Thyroid gland (tissue), 4 donors: ENCODE measurements around the gene ZRANB2. TPM values are rescaled to one million over a fixed set of nuclear protein-coding genes. Genes with fewer than 3 reads are reported as not detected.

ENCODE experiments used
- DNase-seq, 2 donors: peaks; one replicate each; pipeline ENCODE4 v3.0.0-alpha.2; 2019
- H3K27ac ChIP-seq, 3 donors: fragments of 200-600 bp; sonication (generic); 1 replicate in 2 of 3; 2 replicates in 1 of 3; pipeline ENCODE4 v1.5.1; 2016 to 2019; ENCODE audit warnings: mild to moderate bottlenecking in 1 of 3, moderate library complexity in 1 of 3
- H3K27me3 ChIP-seq: fragments of 200-600 bp; sonication (generic); one replicate; pipeline ENCODE4 v1.5.1; 2019
- H3K36me3 ChIP-seq, 2 donors: fragments of 200-600 bp; sonication (generic); one replicate each; pipeline ENCODE4 v1.5.1; 2016 to 2019
- H3K4me1 ChIP-seq, 2 donors: fragments of 200-600 bp; sonication (generic); one replicate each; pipeline ENCODE4 v1.5.1; 2017 to 2019
- H3K4me3 ChIP-seq, 3 donors: fragments of 200-600 bp; sonication (generic); replicated peaks in 1 of 3; 1 replicate in 2 of 3; 2 replicates in 1 of 3; pipeline ENCODE4 v1.5.1; 2016; ENCODE audit warnings: mild to moderate bottlenecking in 1 of 3
- H3K9me3 ChIP-seq: fragments of 200-600 bp; sonication (generic); one replicate; pipeline ENCODE4 v1.5.1; 2017
- CTCF ChIP-seq, 6 experiments: fragments of 200-600 bp in 3 of 6; fragments of 450-650 bp in 3 of 6; sonication (generic) in 3 of 6; IDR thresholded peaks; one replicate each; pipeline ENCODE4 v1.5.1; 2016 to 2019; ENCODE audit warnings: antibody characterized with exemption in 6 of 6, mild to moderate bottlenecking in 2 of 6, inconsistent platforms in 1 of 6, moderate library complexity in 1 of 6
- POLR2A ChIP-seq, 2 donors: fragments of 450-650 bp; IDR thresholded peaks; one replicate each; pipeline ENCODE4 v1.6.1; 2017; ENCODE audit warnings: antibody characterized with exemption in 2 of 2, mild to moderate bottlenecking in 2 of 2, moderate library complexity in 1 of 2
- WGBS, 2 donors: methylation state at CpG; one replicate each; pipeline ENCODE4 v1.1.5; 2017; 5-methylcytosine and 5-hydroxymethylcytosine counted together
- intact Hi-C: fragments of 100-400 bp; cut with DNase I; formaldehyde crosslinking; loops from one replicate; pipeline ENCODE4 v1.15.1; 2023
- total RNA-seq, 4 donors: library from RNA; depleted of rRNA; stranded (reverse); fragments of >200 nt; gene quantifications; one replicate each; pipeline ENCODE4 v1.2.3, GENCODE V29; 2016

Gene ZRANB2
- total RNA-seq, 4 donors from 2014 or later: 67.3 to 125 (median 93.7) TPM

DNA sequence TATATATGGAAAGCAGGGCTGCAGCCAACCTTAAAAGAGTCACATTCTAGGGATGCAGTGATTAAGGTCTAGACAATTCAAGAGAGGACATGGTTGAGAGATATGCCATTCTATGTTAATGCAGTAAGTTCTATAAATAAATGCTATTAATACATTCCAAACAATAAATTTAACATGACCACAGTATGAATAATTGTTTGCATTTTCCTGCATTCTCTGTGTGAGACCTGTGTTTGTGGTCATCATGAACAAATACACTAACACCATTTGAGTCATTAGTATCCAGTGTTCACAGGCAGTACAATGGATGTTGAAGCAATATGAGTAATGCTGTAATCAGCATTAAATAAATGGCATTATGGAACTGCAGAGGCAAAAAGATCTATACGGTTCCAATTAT is 5.5 kb upstream of the ZRANB2 start:
- TF ChIP-seq POLR2A (IDR thresholded peaks at IDR 0.05) (no peak), CTCF (IDR thresholded peaks at IDR 0.05) (no peak)
- Histone ChIP-seq H3K4me1 (peaks cover 5 to 7% of the 10 kb centered on the region in 2 donors), H3K9me3 (no peaks in the 10 kb centered on the region), H3K36me3 (no peaks in the 10 kb centered on the region), H3K27ac (no peak overlapping the region), H3K4me3 (no peak overlapping the region), H3K27me3 (no peaks in the 10 kb centered on the region)
- no peak for DNase-seq
- 86 to 93% methylated on average over 1 of the region's 1 CpG for WGBS, 2 donors
- intact Hi-C loops: loop anchor here (10.0 kb wide), 1 partner anchor 862 kb away; the partner anchor contains the start of gene SRSF11

DNA sequence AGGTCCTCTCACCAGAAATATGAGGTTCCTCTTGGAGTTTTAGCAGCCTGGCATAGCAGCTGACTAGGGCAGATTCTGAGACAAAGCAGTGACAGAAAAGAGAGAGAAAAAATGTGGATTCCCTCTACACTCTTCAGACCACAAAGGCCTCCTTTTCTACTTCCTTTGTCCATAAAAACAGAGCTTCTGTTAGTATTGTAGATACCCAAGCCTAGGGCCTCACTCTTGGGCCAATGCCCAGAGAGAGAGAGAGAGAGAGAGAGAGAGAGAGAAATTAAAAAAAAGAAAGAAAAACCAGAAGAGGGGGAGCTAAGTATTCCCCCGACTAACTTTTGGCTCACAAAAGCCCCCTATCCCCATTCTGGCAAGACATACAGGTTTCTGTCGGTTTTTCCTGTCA is 2.4 kb upstream of the ZRANB2 start:
- H3K4me3 ChIP-seq: no peak overlapping the region
- peaks cover 19 to 23% of the 10 kb centered on the region in 2 donors for H3K4me1 ChIP-seq
- H3K27ac ChIP-seq: no peak overlapping the region
- 63 to 64% methylated on average over 2 of the region's 2 CpGs for WGBS, 2 donors
- no peaks in the 10 kb centered on the region for H3K9me3 ChIP-seq
- DNase-seq: no peak
- H3K36me3 ChIP-seq: no peaks in the 10 kb centered on the region
- H3K27me3 ChIP-seq: no peaks in the 10 kb centered on the region
- intact Hi-C loops: loop anchor here (10.0 kb wide), 1 partner anchor 858 kb away; the partner anchor contains the start of gene SRSF11
- TF ChIP-seq CTCF (IDR thresholded peaks at IDR 0.05) (no peak), POLR2A (IDR thresholded peaks at IDR 0.05) (no peak)

GRCh38 chr1:71081697-71082080 is 854 bp upstream of the ZRANB2 start:
- intact Hi-C loops: loop anchor here (10.0 kb wide), 1 partner anchor 857 kb away; the partner anchor contains the start of gene SRSF11
- Histone ChIP-seq H3K36me3 (peaks cover 0 to 10% of the 10 kb centered on the region in 2 donors), H3K4me3 (peak overlapping the region in 2 of 3 donors; percentile 8 to 83), H3K27me3 (no peaks in the 10 kb centered on the region), H3K27ac (no peak overlapping the region), H3K4me1 (peaks cover 19 to 23% of the 10 kb centered on the region in 2 donors), H3K9me3 (no peaks in the 10 kb centered on the region)
- WGBS, 2 donors: 77 to 81% methylated on average over 7 of the region's 7 CpGs
- no peak for TF ChIP-seq CTCF (IDR thresholded peaks at IDR 0.05)
- peak; percentile 2 to 25 for DNase-seq

DNA sequence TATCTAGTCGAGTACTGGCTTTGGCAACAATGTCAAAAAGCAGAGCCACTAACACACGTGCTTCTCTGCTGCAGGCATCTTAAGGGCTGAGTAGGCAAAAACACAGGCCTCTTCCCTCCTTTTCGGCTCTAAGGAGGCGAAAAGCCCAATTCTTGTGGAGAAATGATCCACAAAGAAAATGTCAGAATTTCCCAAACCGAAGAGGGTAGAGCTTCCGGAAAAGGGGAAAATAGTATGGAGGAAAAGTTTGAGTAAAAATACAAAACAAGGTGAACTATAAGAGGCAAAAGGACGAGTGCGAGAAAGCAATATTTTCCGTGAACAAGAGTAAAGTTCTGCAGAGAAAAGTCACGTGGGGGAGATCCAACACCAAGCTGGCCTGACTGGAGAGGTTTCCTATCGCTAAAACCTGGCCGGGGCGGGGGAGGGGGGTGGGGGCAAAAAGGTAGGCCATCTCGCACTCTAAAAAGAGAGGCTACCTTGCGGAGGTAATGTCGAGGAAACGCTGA is 551 bp downstream of the ZRANB2 start:
- DNase-seq: peak; percentile 6 to 10
- Histone ChIP-seq H3K27ac (peak overlapping the region; percentile 86 to 92 (median 90)), H3K36me3 (peaks cover 12 to 24% of the 10 kb centered on the region in 2 donors), H3K9me3 (no peaks in the 10 kb centered on the region), H3K27me3 (no peaks in the 10 kb centered on the region), H3K4me1 (peaks cover 19 to 23% of the 10 kb centered on the region in 2 donors), H3K4me3 (peak overlapping the region; percentile 77 to 95 (median 83))
- intact Hi-C loops: loop anchor here (10.0 kb wide), 1 partner anchor 855 kb away; the partner anchor contains the start of gene SRSF11
- no peak for TF ChIP-seq CTCF (IDR thresholded peaks at IDR 0.05)
- no peak for TF ChIP-seq POLR2A (IDR thresholded peaks at IDR 0.05)
- WGBS, 2 donors: 0% methylated on average over 17 of the region's 17 CpGs

- peaks cover 12 to 14% of the 10 kb centered on the region in 2 donors for H3K4me1 ChIP-seq
- H3K9me3 ChIP-seq: no peaks in the 10 kb centered on the region
- no peak for TF ChIP-seq CTCF (IDR thresholded peaks at IDR 0.05)
- no peak for TF ChIP-seq POLR2A (IDR thresholded peaks at IDR 0.05)
- no peaks in the 10 kb centered on the region for H3K27me3 ChIP-seq
- intact Hi-C loops: no loop called here
- H3K36me3 ChIP-seq: peaks cover 50 to 59% of the 10 kb centered on the region in 2 donors
- no peak for DNase-seq
- H3K4me3 ChIP-seq: no peak overlapping the region
- no peak overlapping the region for H3K27ac ChIP-seq
- 95 to 96% methylated on average over 1 of the region's 1 CpG for WGBS, 2 donors
Measured at GRCh38 chr1:71074681-71075080, 6.2 kb downstream of the ZRANB2 start.
